WTC11 (cell line): ENCODE measurements around the gene ANKDD1B. TPM values are rescaled to one million over a fixed set of nuclear protein-coding genes. Genes with fewer than 3 reads are reported as not detected.

ENCODE experiments used
- ATAC-seq: fragments of 200-7000 bp; cut with Tn5 transposase; 2 replicates; pipeline ENCODE4 v1.10.0; 2021; ENCODE audit warnings: mild to moderate bottlenecking, moderate library complexity
- CTCF ChIA-PET: fragments of 300-600 bp; sonication (Branson Sonifier 250); formaldehyde crosslinking; loops from one replicate; lab custom pipeline; 2021; ENCODE audit warnings: antibody characterized with exemption; lab: Charles Lee
- POLR2A ChIA-PET: fragments of 350-600 bp; sonication (Branson Sonifier 250); formaldehyde crosslinking; loops from one replicate; lab custom pipeline; 2021; ENCODE audit warnings: antibody characterized with exemption; lab: Charles Lee
- DNase-seq: peaks from one replicate; pipeline ENCODE4 v3.0.0; 2021; ENCODE audit warnings: low spot score
- H3K27ac Mint-ChIP-seq: 2 replicates; pipeline ENCODE4 v1.8.0; 2021; ENCODE audit warnings: mixed read lengths
- H3K27me3 Mint-ChIP-seq: 2 replicates; pipeline ENCODE4 v1.8.0; 2021; ENCODE audit warnings: low read depth, mild to moderate bottlenecking, moderate library complexity, mixed read lengths
- H3K36me3 Mint-ChIP-seq: 2 replicates; pipeline ENCODE4 v1.8.0; 2021; ENCODE audit warnings: mixed read lengths
- H3K4me1 Mint-ChIP-seq: 2 replicates; pipeline ENCODE4 v1.8.0; 2022; ENCODE audit warnings: mixed read lengths
- H3K4me3 Mint-ChIP-seq: 2 replicates; pipeline ENCODE4 v1.8.0; 2021; ENCODE audit warnings: mild to moderate bottlenecking, moderate library complexity, mixed read lengths
- H3K9me3 Mint-ChIP-seq: 2 replicates; pipeline ENCODE4 v1.8.0; 2021; ENCODE audit warnings: mixed read lengths
- CREB1 ChIP-seq: sonication (generic); formaldehyde crosslinking; IDR thresholded peaks from 2 replicates; pipeline ENCODE4 v1.8.0; 2023; ENCODE audit warnings: mild to moderate bottlenecking, missing genetic modification reagents
- KAT7 ChIP-seq: sonication (generic); formaldehyde crosslinking; IDR thresholded peaks from 2 replicates; pipeline ENCODE4 v1.8.1; 2023; ENCODE audit warnings: missing genetic modification reagents, mild to moderate bottlenecking, borderline replicate concordance
- NFATC4 ChIP-seq: fragments of 250-450 bp; sonication (Bioruptor Pico); IDR thresholded peaks from 2 replicates; pipeline ENCODE4 v1.9.0; 2021; ENCODE audit warnings: mild to moderate bottlenecking
- NFE2L1 ChIP-seq: sonication (generic); formaldehyde crosslinking; IDR thresholded peaks from 2 replicates; pipeline ENCODE4 v1.8.1; 2023; ENCODE audit warnings: missing genetic modification reagents
- NR3C1 ChIP-seq: sonication (generic); formaldehyde crosslinking; conservative IDR thresholded peaks from 2 replicates; pipeline ENCODE4 v1.8.1; 2023; ENCODE audit warnings: low read depth, mild to moderate bottlenecking, missing genetic modification reagents
- OVOL2 ChIP-seq: fragments of 250-450 bp; sonication (Bioruptor Pico); IDR thresholded peaks from 2 replicates; pipeline ENCODE4 v1.9.0; 2021; ENCODE audit warnings: mild to moderate bottlenecking, borderline replicate concordance
- TEAD4 ChIP-seq: sonication (generic); formaldehyde crosslinking; IDR thresholded peaks from 2 replicates; pipeline ENCODE4 v1.8.0; 2022; ENCODE audit warnings: mild to moderate bottlenecking, missing genetic modification reagents
- ZNF232 ChIP-seq: sonication (generic); formaldehyde crosslinking; IDR thresholded peaks from 2 replicates; pipeline ENCODE4 v1.8.0; 2022; ENCODE audit warnings: mild to moderate bottlenecking, missing genetic modification reagents
- ZNF416 ChIP-seq: fragments of 250-450 bp; sonication (Bioruptor Pico); IDR thresholded peaks from 2 replicates; pipeline ENCODE4 v1.9.0; 2021; ENCODE audit warnings: mild to moderate bottlenecking, inconsistent platforms
- total RNA-seq: library from RNA; stranded (reverse); gene quantifications from 3 replicates; pipeline ENCODE4 v1.2.3, GENCODE V29; 2021
- TF ChIP-seq, protein P1 (sequence below): sonication (generic); formaldehyde crosslinking; conservative IDR thresholded peaks from 2 replicates; pipeline ENCODE4 v1.8.1; 2023; ENCODE audit warnings: mild to moderate bottlenecking, low read depth, missing genetic modification reagents, moderate library complexity
- TF ChIP-seq, protein P2 (sequence below): fragments of 250-450 bp; sonication (Bioruptor Pico); IDR thresholded peaks from 2 replicates; pipeline ENCODE4 v2.1.2; 2022; ENCODE audit warnings: mild to moderate bottlenecking, moderate library complexity
- TF ChIP-seq, protein P3 (sequence below): sonication (generic); formaldehyde crosslinking; IDR thresholded peaks from 2 replicates; pipeline ENCODE4 v1.8.1; 2023; ENCODE audit warnings: mild to moderate bottlenecking, missing genetic modification reagents, moderate library complexity
- TF ChIP-seq, protein P4 (sequence below): sonication (generic); formaldehyde crosslinking; IDR thresholded peaks from 2 replicates; pipeline ENCODE4 v1.8.1; 2022; ENCODE audit warnings: mild to moderate bottlenecking, missing genetic modification reagents, moderate library complexity, borderline replicate concordance
- TF ChIP-seq, protein P5 (sequence below): sonication (generic); formaldehyde crosslinking; IDR thresholded peaks from 2 replicates; pipeline ENCODE4 v1.8.1; 2022; ENCODE audit warnings: low read depth, missing genetic modification reagents, borderline replicate concordance

The ANKDD1B gene
- total RNA-seq, 1 experiment from 2014 or later, result 0.28 TPM

DNA sequence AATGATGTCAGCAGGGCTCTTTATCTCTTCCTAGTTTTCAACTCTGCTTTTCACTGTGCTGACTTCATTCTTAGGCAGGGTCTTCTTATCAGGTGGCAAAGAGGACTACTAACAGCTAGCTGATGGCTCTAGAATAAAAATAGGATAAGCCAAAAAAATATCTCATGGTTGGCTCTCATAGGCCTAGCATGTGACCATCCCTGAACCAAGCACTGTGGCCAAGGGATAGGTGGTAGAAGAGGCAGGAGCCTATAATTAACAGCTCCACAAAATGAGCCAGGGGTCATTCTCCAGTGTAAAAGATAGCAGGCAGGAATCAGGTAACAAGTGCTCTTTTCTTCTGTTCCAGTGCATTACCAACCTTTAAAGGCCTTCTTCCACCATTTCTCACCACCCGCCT, 21.1 kb downstream of the ANKDD1B start (continued):
- TF ChIP-seq, protein P1, sequence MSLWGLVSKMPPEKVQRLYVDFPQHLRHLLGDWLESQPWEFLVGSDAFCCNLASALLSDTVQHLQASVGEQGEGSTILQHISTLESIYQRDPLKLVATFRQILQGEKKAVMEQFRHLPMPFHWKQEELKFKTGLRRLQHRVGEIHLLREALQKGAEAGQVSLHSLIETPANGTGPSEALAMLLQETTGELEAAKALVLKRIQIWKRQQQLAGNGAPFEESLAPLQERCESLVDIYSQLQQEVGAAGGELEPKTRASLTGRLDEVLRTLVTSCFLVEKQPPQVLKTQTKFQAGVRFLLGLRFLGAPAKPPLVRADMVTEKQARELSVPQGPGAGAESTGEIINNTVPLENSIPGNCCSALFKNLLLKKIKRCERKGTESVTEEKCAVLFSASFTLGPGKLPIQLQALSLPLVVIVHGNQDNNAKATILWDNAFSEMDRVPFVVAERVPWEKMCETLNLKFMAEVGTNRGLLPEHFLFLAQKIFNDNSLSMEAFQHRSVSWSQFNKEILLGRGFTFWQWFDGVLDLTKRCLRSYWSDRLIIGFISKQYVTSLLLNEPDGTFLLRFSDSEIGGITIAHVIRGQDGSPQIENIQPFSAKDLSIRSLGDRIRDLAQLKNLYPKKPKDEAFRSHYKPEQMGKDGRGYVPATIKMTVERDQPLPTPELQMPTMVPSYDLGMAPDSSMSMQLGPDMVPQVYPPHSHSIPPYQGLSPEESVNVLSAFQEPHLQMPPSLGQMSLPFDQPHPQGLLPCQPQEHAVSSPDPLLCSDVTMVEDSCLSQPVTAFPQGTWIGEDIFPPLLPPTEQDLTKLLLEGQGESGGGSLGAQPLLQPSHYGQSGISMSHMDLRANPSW (CRISPR knock-in tag), result no peak
- TF ChIP-seq OVOL2 (no peak), TEAD4 (CRISPR knock-in tag) (no peak), ZNF416 (CRISPR knock-in tag) (no peak), ZNF232 (CRISPR knock-in tag) (no peak)
- TF ChIP-seq, protein P2, sequence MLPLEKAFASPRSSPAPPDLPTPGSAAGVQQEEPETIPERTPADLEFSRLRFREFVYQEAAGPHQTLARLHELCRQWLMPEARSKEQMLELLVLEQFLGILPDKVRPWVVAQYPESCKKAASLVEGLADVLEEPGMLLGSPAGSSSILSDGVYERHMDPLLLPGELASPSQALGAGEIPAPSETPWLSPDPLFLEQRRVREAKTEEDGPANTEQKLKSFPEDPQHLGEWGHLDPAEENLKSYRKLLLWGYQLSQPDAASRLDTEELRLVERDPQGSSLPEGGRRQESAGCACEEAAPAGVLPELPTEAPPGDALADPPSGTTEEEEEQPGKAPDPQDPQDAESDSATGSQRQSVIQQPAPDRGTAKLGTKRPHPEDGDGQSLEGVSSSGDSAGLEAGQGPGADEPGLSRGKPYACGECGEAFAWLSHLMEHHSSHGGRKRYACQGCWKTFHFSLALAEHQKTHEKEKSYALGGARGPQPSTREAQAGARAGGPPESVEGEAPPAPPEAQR (CRISPR knock-in tag), result no peak
- TF ChIP-seq, protein P3, sequence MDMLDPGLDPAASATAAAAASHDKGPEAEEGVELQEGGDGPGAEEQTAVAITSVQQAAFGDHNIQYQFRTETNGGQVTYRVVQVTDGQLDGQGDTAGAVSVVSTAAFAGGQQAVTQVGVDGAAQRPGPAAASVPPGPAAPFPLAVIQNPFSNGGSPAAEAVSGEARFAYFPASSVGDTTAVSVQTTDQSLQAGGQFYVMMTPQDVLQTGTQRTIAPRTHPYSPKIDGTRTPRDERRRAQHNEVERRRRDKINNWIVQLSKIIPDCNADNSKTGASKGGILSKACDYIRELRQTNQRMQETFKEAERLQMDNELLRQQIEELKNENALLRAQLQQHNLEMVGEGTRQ (CRISPR knock-in tag), result no peak

DNA sequence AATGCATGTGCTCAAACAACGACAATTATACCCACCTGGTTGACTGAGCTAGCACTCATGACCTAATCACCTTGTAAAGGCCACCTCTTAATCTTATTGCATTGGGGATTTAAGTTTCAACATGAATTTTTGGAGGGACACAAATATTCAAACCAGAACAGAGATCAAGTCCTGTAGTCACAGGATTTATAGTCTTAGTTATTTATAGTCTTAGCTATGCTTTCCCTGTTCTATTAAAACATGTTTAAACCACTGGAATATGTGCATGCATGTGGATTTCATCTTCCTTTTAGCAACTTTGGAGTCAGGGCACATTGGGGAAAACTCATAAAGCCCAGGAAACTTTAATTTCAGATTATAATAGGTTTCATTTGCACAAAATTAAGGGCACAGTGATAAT, 26.7 kb downstream of the ANKDD1B start:
- Mint-ChIP-seq H3K27ac (no peak overlapping the region), H3K9me3 (peaks cover 15% of the 10 kb centered on the region), H3K4me3 (no peak overlapping the region), H3K4me1 (0 out of 2 replicates have a peak, but pooled peaks cover 2% of the 10 kb centered on the region), H3K36me3 (no peaks in the 10 kb centered on the region), H3K27me3 (no peaks in the 10 kb centered on the region; the same call in 1 of the 2 replicates)
- POLR2A ChIA-PET, result no interaction called here
- CTCF ChIA-PET, result no interaction called here
- ATAC-seq (no peak), DNase-seq (no peak)
- TF ChIP-seq, protein P2 (CRISPR knock-in tag), result no peak
- TF ChIP-seq CREB1 (CRISPR knock-in tag), result no peak
- TF ChIP-seq, protein P4, sequence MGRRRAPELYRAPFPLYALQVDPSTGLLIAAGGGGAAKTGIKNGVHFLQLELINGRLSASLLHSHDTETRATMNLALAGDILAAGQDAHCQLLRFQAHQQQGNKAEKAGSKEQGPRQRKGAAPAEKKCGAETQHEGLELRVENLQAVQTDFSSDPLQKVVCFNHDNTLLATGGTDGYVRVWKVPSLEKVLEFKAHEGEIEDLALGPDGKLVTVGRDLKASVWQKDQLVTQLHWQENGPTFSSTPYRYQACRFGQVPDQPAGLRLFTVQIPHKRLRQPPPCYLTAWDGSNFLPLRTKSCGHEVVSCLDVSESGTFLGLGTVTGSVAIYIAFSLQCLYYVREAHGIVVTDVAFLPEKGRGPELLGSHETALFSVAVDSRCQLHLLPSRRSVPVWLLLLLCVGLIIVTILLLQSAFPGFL, result no peak
- no peak for TF ChIP-seq NFE2L1 (CRISPR knock-in tag)
- TF ChIP-seq NR3C1 (CRISPR knock-in tag), result no peak
- TF ChIP-seq, protein P5, sequence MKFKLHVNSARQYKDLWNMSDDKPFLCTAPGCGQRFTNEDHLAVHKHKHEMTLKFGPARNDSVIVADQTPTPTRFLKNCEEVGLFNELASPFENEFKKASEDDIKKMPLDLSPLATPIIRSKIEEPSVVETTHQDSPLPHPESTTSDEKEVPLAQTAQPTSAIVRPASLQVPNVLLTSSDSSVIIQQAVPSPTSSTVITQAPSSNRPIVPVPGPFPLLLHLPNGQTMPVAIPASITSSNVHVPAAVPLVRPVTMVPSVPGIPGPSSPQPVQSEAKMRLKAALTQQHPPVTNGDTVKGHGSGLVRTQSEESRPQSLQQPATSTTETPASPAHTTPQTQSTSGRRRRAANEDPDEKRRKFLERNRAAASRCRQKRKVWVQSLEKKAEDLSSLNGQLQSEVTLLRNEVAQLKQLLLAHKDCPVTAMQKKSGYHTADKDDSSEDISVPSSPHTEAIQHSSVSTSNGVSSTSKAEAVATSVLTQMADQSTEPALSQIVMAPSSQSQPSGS (CRISPR knock-in tag), result no peak
- TF ChIP-seq KAT7 (CRISPR knock-in tag), result no peak
- no peak for TF ChIP-seq NFATC4
